ENCODE results near the gene ADAMTS19.
"Not testable (repeated sequence)": the region's sequence is repeated elsewhere in the genome, so short reads cannot be mapped to it uniquely, and the experiment has no call there.

ADAMTS19 gene

DNA sequence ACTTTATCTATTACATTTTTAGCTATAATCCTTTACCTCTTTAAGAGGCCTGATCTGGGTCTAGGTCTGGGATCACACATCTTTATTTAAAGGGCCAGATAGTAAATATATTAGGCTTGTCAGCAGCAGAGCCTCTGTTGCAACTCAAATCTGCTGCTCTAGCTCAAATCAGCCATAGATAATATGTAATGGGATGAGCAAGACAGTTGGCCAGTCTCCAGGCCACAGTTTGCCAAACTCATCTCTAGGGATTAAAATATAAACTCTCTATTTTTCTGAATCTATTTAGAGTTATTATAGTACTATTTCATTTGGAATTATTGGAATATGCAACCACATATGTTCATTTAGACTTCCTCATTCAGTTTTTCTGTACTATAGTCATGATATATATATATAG, 171.9 kb downstream of the ADAMTS19 start:
- Histone ChIP-seq H3K4me3 (ENCODE audit: low read depth in 1 of 2, low read length in 1 of 2) (no peak overlapping the region), H3K27me3 (no peaks in the 10 kb centered on the region), H3K36me3 (no peaks in the 10 kb centered on the region), H3K27ac (no peak overlapping the region), H3K9me3 (no peaks in the 10 kb centered on the region), H3K4me1 (ENCODE audit: control insufficient read depth in 1 of 2, insufficient read depth in 1 of 2, low read depth in 1 of 2, low read length in 1 of 2) (no peaks in the 10 kb centered on the region)
- TF ChIP-seq, protein P1, sequence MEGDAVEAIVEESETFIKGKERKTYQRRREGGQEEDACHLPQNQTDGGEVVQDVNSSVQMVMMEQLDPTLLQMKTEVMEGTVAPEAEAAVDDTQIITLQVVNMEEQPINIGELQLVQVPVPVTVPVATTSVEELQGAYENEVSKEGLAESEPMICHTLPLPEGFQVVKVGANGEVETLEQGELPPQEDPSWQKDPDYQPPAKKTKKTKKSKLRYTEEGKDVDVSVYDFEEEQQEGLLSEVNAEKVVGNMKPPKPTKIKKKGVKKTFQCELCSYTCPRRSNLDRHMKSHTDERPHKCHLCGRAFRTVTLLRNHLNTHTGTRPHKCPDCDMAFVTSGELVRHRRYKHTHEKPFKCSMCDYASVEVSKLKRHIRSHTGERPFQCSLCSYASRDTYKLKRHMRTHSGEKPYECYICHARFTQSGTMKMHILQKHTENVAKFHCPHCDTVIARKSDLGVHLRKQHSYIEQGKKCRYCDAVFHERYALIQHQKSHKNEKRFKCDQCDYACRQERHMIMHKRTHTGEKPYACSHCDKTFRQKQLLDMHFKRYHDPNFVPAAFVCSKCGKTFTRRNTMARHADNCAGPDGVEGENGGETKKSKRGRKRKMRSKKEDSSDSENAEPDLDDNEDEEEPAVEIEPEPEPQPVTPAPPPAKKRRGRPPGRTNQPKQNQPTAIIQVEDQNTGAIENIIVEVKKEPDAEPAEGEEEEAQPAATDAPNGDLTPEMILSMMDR (IDR thresholded peaks at IDR 0.05): no peak

DNA sequence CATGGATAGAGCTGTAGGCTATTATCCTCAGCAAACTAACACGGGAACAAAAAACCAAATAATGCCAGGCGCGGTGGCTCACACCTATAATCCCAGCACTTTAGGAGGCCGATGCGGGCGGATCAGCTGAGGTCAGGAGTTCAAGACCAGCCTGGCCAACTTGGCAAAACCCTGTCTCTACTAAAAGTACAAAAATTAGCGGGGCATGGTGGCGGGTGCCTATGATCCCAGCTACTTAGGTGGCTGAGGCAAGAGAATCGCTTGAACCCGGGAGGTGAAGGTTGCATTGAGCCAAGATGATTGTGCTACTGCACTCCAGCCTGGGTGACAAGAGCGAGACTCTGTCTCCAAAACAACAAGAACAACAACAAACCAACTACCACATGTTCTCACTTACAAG, 177.4 kb downstream of the ADAMTS19 start:
- H3K4me3 ChIP-seq (ENCODE audit: low read depth in 1 of 2, low read length in 1 of 2); H3K4me1 ChIP-seq (ENCODE audit: control insufficient read depth in 1 of 2, insufficient read depth in 1 of 2, low read depth in 1 of 2, low read length in 1 of 2); H3K36me3 ChIP-seq; H3K9me3 ChIP-seq; H3K27ac ChIP-seq; H3K27me3 ChIP-seq: not testable (repeated sequence)

DNA sequence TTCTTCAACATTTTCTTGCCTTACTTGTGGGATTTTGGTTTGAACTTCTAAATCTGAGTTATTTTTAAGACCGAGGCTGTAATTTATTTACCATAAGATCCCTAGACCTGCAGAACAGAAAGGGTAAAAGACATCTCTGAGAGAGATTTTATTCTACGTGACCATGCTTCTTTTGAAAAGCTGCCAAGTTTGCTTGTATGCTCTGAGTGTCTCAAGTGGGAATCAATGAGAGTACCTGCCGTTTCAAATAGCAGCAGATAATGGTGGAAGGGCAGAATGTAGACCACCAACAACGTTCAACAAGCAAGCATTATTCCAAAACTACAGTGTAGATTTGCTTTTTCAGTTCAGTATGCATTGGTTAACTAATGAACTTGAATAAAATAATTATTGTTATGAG, 179.2 kb downstream of the ADAMTS19 start:
- H3K9me3 ChIP-seq: no peaks in the 10 kb centered on the region
- no peaks in the 10 kb centered on the region for H3K27me3 ChIP-seq
- H3K36me3 ChIP-seq: no peaks in the 10 kb centered on the region
- H3K4me1 ChIP-seq (ENCODE audit: control insufficient read depth in 1 of 2, insufficient read depth in 1 of 2, low read depth in 1 of 2, low read length in 1 of 2): no peaks in the 10 kb centered on the region
- H3K27ac ChIP-seq: no peak overlapping the region
- TF ChIP-seq, protein P1 (IDR thresholded peaks at IDR 0.05): no peak
- H3K4me3 ChIP-seq (ENCODE audit: low read depth in 1 of 2, low read length in 1 of 2): no peak overlapping the region

DNA sequence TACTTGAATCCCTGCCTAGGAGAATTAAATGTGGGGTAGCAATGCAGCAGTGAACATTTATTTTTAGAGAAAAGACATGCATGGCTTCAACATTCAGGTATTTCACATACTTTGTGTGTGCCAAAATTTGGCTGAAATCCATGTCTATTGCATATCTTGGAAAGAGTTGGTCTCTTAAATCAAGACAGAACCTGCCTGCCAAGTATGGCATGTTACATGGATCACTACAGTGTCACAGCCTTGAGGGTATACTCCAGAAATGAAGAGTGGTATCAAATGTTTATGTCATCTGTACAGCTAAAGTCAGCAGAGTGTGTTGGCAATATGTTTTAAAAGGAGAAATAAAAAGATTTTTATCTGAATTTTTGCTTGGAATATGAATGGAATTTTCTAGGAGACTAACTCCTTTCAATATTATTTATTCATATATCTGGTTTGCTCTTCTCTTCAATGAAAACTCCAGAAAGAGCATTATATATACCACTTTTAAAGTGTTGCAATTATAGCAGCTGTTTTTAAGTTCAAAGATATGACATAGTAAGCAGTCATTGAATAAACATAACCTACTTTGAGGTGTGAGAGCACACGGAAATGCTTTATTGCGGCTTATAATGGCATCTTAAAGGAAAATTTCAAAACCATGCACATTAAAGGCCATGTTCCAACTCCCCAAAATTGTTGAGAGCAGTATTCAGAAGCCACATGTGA, 192.4 kb downstream of the ADAMTS19 start:
- Histone ChIP-seq H3K9me3 (no peaks in the 10 kb centered on the region), H3K4me1 (ENCODE audit: control insufficient read depth in 1 of 2, insufficient read depth in 1 of 2, low read depth in 1 of 2, low read length in 1 of 2) (no peaks in the 10 kb centered on the region), H3K27me3 (no peaks in the 10 kb centered on the region), H3K27ac (no peak overlapping the region), H3K36me3 (no peaks in the 10 kb centered on the region), H3K4me3 (ENCODE audit: low read depth in 1 of 2, low read length in 1 of 2) (no peak overlapping the region)
- TF ChIP-seq, protein P1 (IDR thresholded peaks at IDR 0.05): no peak

DNA sequence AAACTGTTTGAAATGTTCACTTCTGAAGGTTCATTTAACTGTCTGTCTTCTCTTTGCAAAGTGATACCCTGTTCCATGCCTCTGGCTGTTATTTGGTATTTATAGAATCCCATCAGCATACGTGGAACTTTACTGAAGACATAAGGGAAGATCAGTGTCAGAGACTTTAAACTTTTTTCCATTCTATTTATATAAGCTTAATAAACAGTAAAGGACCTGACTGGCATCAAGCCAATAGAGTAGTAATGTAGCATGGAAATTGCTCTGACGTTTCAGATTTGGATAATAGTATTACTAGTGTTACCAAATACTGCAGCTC, 192.9 kb downstream of the ADAMTS19 start:
- TF ChIP-seq, protein P1 (IDR thresholded peaks at IDR 0.05): no peak
- no peaks in the 10 kb centered on the region for H3K4me1 ChIP-seq (ENCODE audit: control insufficient read depth in 1 of 2, insufficient read depth in 1 of 2, low read depth in 1 of 2, low read length in 1 of 2)
- no peaks in the 10 kb centered on the region for H3K27me3 ChIP-seq
- H3K9me3 ChIP-seq: no peaks in the 10 kb centered on the region
- no peaks in the 10 kb centered on the region for H3K36me3 ChIP-seq
- no peak overlapping the region for H3K4me3 ChIP-seq (ENCODE audit: low read depth in 1 of 2, low read length in 1 of 2)
- no peak overlapping the region for H3K27ac ChIP-seq

DNA sequence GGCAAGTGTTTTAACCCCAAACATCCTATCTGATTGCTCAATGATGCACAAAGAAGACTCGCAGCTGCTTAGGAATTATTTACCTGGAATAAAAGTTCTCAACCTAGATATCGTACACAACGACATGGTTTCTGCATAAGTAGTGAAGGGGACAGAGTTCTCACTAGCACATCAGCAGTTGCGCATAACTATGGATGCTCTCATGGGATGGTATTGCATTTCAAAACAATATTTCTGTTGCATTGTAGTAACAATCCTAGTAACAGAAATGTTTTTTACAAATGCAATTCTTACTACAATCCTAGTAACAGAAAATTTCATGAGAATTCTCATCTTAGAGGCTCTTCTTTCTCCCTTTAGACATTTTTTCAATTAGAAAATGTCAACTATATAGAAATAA, 193.3 kb downstream of the ADAMTS19 start:
- H3K4me3 ChIP-seq (ENCODE audit: low read depth in 1 of 2, low read length in 1 of 2): no peak overlapping the region
- TF ChIP-seq, protein P1 (IDR thresholded peaks at IDR 0.05): no peak
- H3K9me3 ChIP-seq: no peaks in the 10 kb centered on the region
- no peaks in the 10 kb centered on the region for H3K27me3 ChIP-seq
- no peaks in the 10 kb centered on the region for H3K36me3 ChIP-seq
- H3K27ac ChIP-seq: no peak overlapping the region
- H3K4me1 ChIP-seq (ENCODE audit: control insufficient read depth in 1 of 2, insufficient read depth in 1 of 2, low read depth in 1 of 2, low read length in 1 of 2): no peaks in the 10 kb centered on the region

All from neutrophil (primary cell).